HL-60 (cell line): ENCODE measurements around the gene DIS3L.

ENCODE experiments used
- DNase-seq, 2 experiments: peaks; one replicate each; pipeline ENCODE4 v3.0.0-alpha.2; 2010 to 2020; ENCODE audit warnings: low read depth in 1 of 2, low spot score in 1 of 2
- H3K27ac ChIP-seq: fragments of 250-450 bp; sonication (Bioruptor Pico); replicated peaks from 2 replicates; pipeline ENCODE4 v1.5.1; 2020; ENCODE audit warnings: mild to moderate bottlenecking, moderate library complexity
- H3K27me3 ChIP-seq: fragments of 250-450 bp; sonication (Bioruptor Pico); 2 replicates; pipeline ENCODE4 v1.5.1; 2021; ENCODE audit warnings: mild to moderate bottlenecking, moderate library complexity; ENCODE audit not compliant: insufficient read depth, poor library complexity, severe bottlenecking
- H3K4me3 ChIP-seq: replicated peaks from 2 replicates; pipeline ENCODE4 v1.5.1; 2011; ENCODE audit warnings: mild to moderate bottlenecking, control low read depth, low read length; ENCODE audit not compliant: insufficient read depth
- CTCF ChIP-seq: IDR thresholded peaks from one replicate; pipeline ENCODE4 v1.5.1; 2011; ENCODE audit warnings: low read length, control low read depth, inconsistent platforms; ENCODE audit not compliant: insufficient read depth
- GABPA ChIP-seq: IDR thresholded peaks from 2 replicates; pipeline ENCODE4 v1.6.1; 2012; ENCODE audit warnings: low read depth
- POLR2AphosphoS5 ChIP-seq: IDR thresholded peaks from 2 replicates; pipeline ENCODE4 v1.6.1; 2012; ENCODE audit warnings: low read depth
- REST ChIP-seq: IDR thresholded peaks from 2 replicates; pipeline ENCODE4 v1.6.1; 2012; ENCODE audit warnings: low read depth; ENCODE audit not compliant: insufficient replicate concordance
- SPI1 ChIP-seq: IDR thresholded peaks from 2 replicates; pipeline ENCODE4 v1.6.1; 2012; ENCODE audit warnings: low read depth, mild to moderate bottlenecking, borderline replicate concordance

DIS3L gene

GRCh38 chr15:66269326-66270090 lies 23.9 kb upstream of the DIS3L start:
- Histone ChIP-seq H3K4me3 (no peak overlapping the region), H3K27ac (no peak overlapping the region), H3K27me3 (no peaks in the 10 kb centered on the region)
- TF ChIP-seq POLR2AphosphoS5 (no peak), GABPA (no peak), SPI1 (no peak), CTCF (no peak), REST (no peak)
- DNase-seq = no peak

GRCh38 chr15:66270932-66271331 lies 22.4 kb upstream of the DIS3L start:
- no peak overlapping the region for H3K27ac ChIP-seq
- DNase-seq = no peak
- H3K4me3 ChIP-seq = no peak overlapping the region
- TF ChIP-seq CTCF (no peak), SPI1 (peak; percentile 13; the same call in 1 of the 2 replicates)
- H3K27me3 ChIP-seq = no peaks in the 10 kb centered on the region

- H3K27me3 ChIP-seq = no peaks in the 10 kb centered on the region
- no peak overlapping the region for H3K4me3 ChIP-seq
- DNase-seq = no peak
- no peak overlapping the region for H3K27ac ChIP-seq
- TF ChIP-seq SPI1 (no peak), GABPA (no peak), POLR2AphosphoS5 (no peak), REST (no peak), CTCF (no peak)
Observed at GRCh38 chr15:66275352-66275751, 18.0 kb upstream of the DIS3L start.

GRCh38 chr15:66276546-66276945 lies 16.8 kb upstream of the DIS3L start:
- Histone ChIP-seq H3K4me3 (no peak overlapping the region), H3K27ac (no peak overlapping the region), H3K27me3 (no peaks in the 10 kb centered on the region)
- no peak for DNase-seq
- TF ChIP-seq POLR2AphosphoS5 = no peak
